ENCODE data around the gene PTPRG.

- TF ChIP-seq GATA1 (IDR thresholded peaks at IDR 0.05; ENCODE audit: low read depth, low read length) (no peak), POLR2A (IDR thresholded peaks at IDR 0.05; ENCODE audit: low read length) (no peak)
Observed at GRCh38 chr3:61560517-61561373, 626 bp upstream of the PTPRG start.
